Measurements from ENCODE around the gene GIGYF1. TPM values are rescaled to one million over a fixed set of nuclear protein-coding genes. Genes with fewer than 3 reads are reported as not detected.

The GIGYF1 gene
- total and polyA plus RNA-seq, 2 of the 13 experiments (the other 11 are each of a cell fraction or from before 2014, with no cell fraction given) = 7.6 to 16.1 TPM

DNA sequence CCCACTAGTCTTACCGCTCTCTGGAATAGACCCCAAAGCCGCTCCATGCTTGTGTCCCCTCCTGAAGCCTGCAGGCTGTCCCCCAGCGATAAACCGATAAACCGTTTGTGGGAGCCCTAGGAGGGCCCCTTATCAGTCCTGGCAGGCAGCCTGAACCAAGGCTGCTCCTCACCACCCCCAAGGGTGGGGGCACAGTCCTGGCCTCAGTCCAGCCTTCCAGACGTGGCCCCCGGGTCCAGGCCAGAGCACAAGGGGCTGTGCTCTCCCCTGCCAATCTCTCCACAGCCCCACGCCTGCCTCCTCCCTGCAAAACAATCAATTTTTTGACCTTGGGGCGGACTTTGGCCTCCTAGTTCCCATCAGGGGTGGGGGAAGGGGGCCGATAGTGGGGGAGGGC is 52.6 kb downstream of the GIGYF1 start, which contains the start of gene TFR2 (continued):
- TF ChIP-seq ZNF335 (CRISPR knock-in tag; IDR thresholded peaks at IDR 0.05) = no peak
- TF ChIP-seq, protein P1, sequence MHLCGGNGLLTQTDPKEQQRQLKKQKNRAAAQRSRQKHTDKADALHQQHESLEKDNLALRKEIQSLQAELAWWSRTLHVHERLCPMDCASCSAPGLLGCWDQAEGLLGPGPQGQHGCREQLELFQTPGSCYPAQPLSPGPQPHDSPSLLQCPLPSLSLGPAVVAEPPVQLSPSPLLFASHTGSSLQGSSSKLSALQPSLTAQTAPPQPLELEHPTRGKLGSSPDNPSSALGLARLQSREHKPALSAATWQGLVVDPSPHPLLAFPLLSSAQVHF (CRISPR knock-in tag; IDR thresholded peaks at IDR 0.05) = no peak
- TF ChIP-seq KDM2A (CRISPR knock-in tag; IDR thresholded peaks at IDR 0.05; ENCODE audit: borderline replicate concordance, low read depth) = no peak; the same call in 1 of the 2 replicates
- no peak for TF ChIP-seq ZNF572 (CRISPR knock-in tag; IDR thresholded peaks at IDR 0.05)
- no peak for TF ChIP-seq ZNF33A (CRISPR knock-in tag; IDR thresholded peaks at IDR 0.05; ENCODE audit: borderline replicate concordance)
- TF ChIP-seq ZNF496 (CRISPR knock-in tag; IDR thresholded peaks at IDR 0.05; ENCODE audit: insufficient replicate concordance) = no peak
- no peak for TF ChIP-seq KLF13 (CRISPR knock-in tag; IDR thresholded peaks at IDR 0.05)
- TF ChIP-seq HNRNPUL1 (IDR thresholded peaks at IDR 0.05; ENCODE audit: low read depth, low read length) = no peak
- no peak for TF ChIP-seq SATB2 (CRISPR knock-in tag; IDR thresholded peaks at IDR 0.05)
- TF ChIP-seq, protein P2, sequence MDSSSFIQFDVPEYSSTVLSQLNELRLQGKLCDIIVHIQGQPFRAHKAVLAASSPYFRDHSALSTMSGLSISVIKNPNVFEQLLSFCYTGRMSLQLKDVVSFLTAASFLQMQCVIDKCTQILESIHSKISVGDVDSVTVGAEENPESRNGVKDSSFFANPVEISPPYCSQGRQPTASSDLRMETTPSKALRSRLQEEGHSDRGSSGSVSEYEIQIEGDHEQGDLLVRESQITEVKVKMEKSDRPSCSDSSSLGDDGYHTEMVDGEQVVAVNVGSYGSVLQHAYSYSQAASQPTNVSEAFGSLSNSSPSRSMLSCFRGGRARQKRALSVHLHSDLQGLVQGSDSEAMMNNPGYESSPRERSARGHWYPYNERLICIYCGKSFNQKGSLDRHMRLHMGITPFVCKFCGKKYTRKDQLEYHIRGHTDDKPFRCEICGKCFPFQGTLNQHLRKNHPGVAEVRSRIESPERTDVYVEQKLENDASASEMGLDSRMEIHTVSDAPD (CRISPR knock-in tag; IDR thresholded peaks at IDR 0.05) = no peak
- no peak for TF ChIP-seq ZNF430 (CRISPR knock-in tag; IDR thresholded peaks at IDR 0.05)
- TF ChIP-seq, protein P3, sequence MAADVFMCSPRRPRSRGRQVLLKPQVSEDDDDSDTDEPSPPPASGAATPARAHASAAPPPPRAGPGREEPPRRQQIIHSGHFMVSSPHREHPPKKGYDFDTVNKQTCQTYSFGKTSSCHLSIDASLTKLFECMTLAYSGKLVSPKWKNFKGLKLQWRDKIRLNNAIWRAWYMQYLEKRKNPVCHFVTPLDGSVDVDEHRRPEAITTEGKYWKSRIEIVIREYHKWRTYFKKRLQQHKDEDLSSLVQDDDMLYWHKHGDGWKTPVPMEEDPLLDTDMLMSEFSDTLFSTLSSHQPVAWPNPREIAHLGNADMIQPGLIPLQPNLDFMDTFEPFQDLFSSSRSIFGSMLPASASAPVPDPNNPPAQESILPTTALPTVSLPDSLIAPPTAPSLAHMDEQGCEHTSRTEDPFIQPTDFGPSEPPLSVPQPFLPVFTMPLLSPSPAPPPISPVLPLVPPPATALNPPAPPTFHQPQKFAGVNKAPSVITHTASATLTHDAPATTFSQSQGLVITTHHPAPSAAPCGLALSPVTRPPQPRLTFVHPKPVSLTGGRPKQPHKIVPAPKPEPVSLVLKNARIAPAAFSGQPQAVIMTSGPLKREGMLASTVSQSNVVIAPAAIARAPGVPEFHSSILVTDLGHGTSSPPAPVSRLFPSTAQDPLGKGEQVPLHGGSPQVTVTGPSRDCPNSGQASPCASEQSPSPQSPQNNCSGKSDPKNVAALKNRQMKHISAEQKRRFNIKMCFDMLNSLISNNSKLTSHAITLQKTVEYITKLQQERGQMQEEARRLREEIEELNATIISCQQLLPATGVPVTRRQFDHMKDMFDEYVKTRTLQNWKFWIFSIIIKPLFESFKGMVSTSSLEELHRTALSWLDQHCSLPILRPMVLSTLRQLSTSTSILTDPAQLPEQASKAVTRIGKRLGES (CRISPR knock-in tag; IDR thresholded peaks at IDR 0.05; ENCODE audit: borderline replicate concordance) = no peak
- no peak for TF ChIP-seq MED13 (CRISPR knock-in tag; IDR thresholded peaks at IDR 0.05)
- TF ChIP-seq KDM5A (IDR thresholded peaks at IDR 0.05; ENCODE audit: borderline replicate concordance, low read length) = no peak
- TF ChIP-seq MATR3 (CRISPR knock-in tag; IDR thresholded peaks at IDR 0.05) = no peak
- no peak for TF ChIP-seq ZNF337 (CRISPR knock-in tag; IDR thresholded peaks at IDR 0.05; ENCODE audit: borderline replicate concordance, low read depth)
- no peak for TF ChIP-seq ZNF530 (CRISPR knock-in tag; IDR thresholded peaks at IDR 0.05; ENCODE audit: low read depth)
- TF ChIP-seq ZNF350 (CRISPR knock-in tag; IDR thresholded peaks at IDR 0.05; ENCODE audit: borderline replicate concordance, low read depth) = peak; percentile 53; the same call in 1 of the 2 replicates
- TF ChIP-seq, protein P4, sequence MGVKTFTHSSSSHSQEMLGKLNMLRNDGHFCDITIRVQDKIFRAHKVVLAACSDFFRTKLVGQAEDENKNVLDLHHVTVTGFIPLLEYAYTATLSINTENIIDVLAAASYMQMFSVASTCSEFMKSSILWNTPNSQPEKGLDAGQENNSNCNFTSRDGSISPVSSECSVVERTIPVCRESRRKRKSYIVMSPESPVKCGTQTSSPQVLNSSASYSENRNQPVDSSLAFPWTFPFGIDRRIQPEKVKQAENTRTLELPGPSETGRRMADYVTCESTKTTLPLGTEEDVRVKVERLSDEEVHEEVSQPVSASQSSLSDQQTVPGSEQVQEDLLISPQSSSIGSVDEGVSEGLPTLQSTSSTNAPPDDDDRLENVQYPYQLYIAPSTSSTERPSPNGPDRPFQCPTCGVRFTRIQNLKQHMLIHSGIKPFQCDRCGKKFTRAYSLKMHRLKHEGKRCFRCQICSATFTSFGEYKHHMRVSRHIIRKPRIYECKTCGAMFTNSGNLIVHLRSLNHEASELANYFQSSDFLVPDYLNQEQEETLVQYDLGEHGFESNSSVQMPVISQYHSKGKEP (CRISPR knock-in tag; IDR thresholded peaks at IDR 0.05) = no peak
- TF ChIP-seq ZNF569 (CRISPR knock-in tag; IDR thresholded peaks at IDR 0.05; ENCODE audit: borderline replicate concordance) = no peak
- TF ChIP-seq ZNF883 (CRISPR knock-in tag; IDR thresholded peaks at IDR 0.05; ENCODE audit: not compliant biosample characterization) = no peak
- TF ChIP-seq ONECUT2 (CRISPR knock-in tag; IDR thresholded peaks at IDR 0.05) = peak; percentile 85
- TF ChIP-seq, protein P5, sequence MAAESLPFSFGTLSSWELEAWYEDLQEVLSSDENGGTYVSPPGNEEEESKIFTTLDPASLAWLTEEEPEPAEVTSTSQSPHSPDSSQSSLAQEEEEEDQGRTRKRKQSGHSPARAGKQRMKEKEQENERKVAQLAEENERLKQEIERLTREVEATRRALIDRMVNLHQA (CRISPR knock-in tag; IDR thresholded peaks at IDR 0.05) = no peak
- TF ChIP-seq HMG20B (CRISPR knock-in tag; conservative IDR thresholded peaks at IDR 0.05) = no peak

All from HepG2 (cell line).